ENCODE results near the gene MMD.
"Not testable (repeated sequence)": the region's sequence is repeated elsewhere in the genome, so short reads cannot be mapped to it uniquely, and the experiment has no call there.

MMD gene, protein sequence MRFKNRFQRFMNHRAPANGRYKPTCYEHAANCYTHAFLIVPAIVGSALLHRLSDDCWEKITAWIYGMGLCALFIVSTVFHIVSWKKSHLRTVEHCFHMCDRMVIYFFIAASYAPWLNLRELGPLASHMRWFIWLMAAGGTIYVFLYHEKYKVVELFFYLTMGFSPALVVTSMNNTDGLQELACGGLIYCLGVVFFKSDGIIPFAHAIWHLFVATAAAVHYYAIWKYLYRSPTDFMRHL

DNA sequence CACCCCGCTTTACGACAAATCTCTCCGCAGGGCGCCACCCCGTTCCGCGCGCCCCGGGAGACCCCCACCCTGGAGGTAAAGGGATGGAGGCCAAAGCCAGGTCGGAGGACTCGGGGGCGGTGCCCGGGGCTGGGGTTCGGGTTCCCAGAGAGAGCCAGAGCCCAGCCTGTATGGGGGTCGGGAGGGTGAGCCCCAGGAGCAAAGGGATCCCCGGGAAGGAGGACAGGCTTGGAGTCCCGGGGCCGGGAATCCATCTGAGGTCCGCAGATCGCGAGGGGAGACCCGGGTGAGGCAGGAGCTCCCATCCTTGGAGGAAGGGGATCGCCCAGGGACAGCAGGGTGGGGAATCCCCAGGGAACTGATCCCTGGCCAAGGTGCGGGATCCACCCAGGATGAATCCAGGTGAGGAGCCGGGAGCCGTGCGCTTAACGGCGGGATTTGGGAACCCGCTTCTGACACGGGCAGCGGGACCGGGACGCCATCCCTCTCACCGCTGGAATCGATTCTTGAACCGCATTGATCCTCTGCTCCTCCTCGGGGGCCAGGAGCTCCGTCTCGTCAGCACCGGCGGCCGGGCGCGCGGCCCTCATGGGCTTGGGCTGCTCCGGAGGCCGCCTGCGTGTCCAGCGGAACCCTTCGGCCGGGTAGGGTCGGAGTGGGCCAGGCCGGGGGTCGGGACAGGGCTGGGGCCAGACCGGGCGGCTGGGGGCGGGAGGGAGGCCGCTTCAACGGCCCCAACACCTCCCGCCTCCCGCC lies at the start of gene MMD:
Gene MMD, minus strand, starts transcription at position 657 of the 756 bp plus-strand sequence. Its CDS starts 140 bp downstream, at position 517.
- peak in 1 of 2 experiments; percentile 45 for DNase-seq

- DNase-seq: no peak
These were observed 45.0 kb upstream of the MMD start for GRCh38 chr17:55466671-55467070.

DNA sequence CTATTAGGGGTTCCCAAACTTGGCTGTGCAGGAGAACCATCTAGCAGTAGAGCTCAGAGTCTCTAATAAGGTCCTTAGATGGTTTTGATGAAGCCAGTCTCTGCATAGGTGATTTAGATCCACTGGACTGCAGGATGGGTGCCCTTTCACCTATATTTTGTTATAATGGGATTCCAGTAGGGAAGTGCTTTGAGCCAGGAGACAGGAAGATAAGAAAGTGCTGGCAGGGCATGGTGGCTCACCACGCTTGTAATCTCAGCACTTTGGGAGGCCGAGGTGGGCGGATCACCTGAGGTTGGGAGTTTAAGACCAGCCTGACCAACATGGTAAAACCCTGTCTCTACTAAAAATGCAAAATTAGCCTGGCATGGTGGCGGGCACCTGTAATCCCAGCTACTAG lies 44.1 kb upstream of the MMD start:
- not testable (repeated sequence) for DNase-seq

- DNase-seq: no peak
These were observed 42.0 kb upstream of the MMD start for GRCh38 chr17:55463600-55463999.

DNA sequence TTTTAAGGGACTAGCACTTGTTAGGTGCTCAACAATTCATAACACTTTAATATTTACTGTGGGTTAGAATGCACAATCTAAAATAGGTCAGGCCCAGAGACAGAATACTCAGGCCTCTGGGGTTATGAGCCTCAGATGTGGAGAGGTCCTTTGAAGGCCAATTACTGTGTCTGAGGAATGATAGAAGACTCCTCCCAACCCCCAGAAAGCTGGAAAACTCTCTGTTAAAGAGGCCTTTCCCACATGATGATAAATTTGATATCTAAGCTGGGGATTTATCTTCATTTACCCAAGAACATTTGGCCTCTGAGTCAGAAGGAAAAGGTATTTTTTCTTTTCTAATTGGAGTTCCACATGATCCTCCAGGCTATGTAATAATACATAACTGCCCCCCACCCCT lies 41.1 kb upstream of the MMD start:
- no peak for DNase-seq

DNA sequence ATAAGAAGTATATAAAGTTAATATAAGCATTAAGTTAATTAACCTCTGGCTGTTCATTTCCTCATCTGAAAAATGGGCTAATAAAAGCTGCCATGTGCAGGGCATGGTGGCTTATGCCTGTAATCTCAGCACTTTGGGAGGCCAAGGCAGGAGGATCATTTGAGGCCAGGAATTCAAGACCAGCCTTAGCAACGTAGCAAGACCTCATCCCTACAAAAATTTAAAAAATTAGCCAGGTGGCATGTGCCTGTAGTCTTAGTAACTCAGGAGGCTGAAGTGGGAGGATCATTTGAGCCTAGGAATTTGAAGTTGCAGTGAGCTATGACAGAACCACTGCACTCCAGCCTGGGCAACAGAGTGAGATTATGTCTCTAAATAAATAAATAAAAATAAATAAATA lies 40.6 kb upstream of the MMD start:
- DNase-seq: no peak

DNA sequence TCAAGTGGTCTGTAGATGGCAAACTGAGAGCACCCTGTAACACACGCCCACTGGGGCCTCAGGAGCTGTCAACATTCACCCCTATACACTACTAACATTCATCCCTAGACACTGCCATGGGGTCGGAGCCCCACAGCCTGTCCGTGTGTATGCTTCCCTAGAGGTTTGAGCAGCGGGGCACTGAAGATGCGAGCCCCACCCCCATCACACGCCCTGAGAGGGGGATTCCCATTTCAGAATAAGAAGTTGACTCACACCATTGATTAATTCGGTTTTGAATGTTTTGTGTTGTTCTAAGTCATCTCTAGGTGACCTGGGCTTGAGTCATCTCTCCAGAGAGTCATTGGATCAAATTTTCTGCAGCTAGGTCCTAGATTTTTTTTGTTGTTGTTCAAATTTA lies 37.3 kb upstream of the MMD start:
- peak in 1 of 2 experiments; percentile 6 for DNase-seq

DNA sequence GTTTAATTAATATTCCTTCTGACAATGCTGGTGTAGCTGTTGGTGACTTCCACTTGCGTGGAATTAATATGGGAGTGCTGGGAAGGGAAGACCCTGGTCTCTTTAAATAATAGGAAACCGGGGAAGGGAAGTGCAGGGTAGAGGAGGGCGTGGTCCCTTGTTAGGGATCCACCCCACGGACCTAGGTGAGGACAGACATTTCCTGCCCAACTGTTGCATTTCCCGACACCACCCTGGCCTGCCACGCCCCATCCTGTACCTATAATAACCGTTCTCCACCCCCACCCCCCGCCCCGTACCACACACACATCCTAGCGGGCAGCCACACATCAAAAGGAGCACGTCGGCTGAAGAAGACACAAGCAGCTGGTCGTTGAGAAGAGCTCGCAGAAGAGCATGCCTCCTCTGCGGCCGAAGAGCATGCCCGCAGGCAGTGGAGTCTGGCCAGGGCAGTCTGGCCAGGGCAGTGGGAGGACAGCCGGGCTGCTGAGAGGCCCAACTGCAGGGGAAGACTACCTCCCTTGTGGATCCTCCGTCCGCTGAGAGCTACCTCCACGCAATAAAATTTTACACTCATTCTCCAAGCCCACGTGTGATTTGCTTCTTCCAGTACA lies 36.8 kb upstream of the MMD start:
- DNase-seq: no peak

DNA sequence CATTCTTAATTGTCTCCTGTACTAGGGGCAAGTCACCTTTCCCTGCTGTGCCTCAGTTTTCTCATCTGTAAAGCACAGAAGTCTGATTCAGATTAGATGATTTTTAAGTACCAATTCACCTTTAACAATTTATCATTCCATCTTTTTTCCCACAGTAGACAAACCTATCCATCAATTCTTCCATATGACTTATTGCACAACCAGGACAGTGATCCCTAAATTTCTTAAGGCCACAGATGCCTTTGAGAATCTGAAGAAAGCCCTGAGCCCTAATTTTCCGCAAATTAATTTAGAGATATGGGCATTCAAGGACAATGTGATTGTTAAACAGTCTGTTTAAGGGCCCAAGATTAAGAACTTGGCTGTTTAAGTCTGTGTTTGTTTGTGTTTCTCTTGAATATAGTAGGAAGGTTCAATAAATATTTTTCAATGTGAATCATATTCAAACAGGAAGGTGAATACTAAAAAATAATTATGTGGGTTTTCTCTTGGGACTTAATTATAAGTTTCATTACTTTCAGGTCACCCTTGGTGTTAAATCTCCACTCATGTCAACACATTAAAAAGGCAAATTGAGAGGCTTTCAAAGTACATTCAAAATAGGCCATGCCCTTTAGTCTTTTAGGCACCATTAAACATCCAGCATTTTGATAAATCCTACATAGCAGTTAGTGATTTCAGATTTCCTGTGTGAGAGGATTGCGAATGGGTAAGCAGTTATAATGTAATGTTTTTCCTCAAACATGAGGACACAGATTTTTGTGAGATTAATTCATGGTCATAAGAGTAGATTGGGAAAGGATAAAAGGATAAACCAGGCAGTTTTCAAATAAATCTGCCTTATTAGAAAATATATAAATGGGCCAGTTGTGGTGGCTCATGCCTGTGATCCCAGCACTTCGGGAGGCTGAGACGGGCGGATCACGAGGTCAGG lies 34.9 kb upstream of the MMD start:
- no peak for DNase-seq

GRCh38 chr17:55454906-55455474 lies 33.4 kb upstream of the MMD start:
- no peak for DNase-seq

- no peak for DNase-seq
These were observed 32.4 kb upstream of the MMD start for GRCh38 chr17:55453839-55454557.

- no peak for DNase-seq
These were observed 30.6 kb upstream of the MMD start for GRCh38 chr17:55452139-55452790.

DNA sequence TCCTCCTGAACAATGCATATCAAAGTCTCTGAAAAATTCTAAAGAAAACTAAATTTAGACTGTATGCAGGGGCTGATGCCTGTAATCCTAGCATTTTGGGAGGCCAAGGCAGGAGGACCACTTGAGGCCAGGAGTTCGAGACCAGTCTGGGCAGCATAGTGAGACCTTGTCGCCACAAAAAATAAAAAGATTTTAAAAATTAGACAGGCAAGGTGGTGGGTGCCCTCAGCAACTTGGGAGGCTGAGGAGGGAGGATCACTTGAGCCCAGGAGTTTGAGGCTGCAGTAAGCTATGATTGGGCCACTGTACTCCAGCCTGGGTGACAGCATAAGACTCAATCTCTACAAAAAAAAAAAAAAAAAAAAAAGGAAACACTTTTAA lies 30.1 kb upstream of the MMD start:
- DNase-seq: no peak

DNA sequence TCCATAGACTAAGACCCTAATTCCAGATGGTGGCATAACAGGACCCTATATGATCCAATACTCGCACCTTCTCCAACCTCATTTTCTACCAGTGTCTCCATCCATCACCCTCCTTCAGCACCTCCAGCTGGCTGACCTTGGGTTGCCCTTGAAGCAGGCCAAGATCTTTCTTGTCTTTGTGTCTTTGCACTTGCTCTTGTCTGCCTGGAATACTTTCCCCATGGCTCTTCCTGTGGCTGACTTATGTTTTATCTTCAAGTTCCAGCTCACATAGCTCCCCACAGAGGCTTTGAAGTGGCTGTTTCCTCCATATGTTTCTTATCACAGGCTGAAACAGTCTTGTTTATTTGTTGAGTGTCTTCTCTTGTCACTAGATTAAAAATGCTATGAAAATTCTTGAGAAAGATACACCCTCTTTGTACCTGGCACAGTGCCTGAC lies 29.6 kb upstream of the MMD start:
- no peak for DNase-seq

DNA sequence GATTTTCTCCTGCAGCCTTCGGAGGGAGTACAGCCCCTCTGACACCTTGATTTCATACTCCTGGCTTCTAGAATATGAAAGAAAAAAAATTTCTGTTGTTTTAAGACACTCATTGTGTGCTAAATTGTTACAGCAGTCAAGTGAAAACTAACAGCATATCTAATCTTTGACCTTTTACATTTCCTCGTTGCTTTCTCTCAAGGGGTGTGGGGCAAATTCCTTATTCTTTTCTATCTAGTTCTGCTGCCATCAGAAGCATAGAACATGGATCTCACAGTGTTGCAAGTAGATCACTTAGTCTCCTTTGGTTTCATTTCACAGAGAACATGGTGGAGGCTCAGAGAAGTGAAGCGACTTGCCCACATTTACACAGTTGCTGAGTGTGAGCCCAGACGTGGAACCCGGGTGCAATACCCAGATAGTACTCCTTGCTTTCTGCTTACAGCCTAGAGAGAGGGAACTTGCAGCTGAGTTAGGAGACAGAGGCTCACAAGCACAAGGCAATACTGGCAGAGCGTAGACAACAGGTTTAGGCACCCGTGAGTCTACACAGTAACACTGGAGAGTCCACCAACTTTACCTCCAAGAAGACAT lies 28.7 kb upstream of the MMD start:
- DNase-seq: no peak

- DNase-seq: no peak
These were observed 27.0 kb upstream of the MMD start for GRCh38 chr17:55448681-55449080.

GRCh38 chr17:55446581-55447205 lies 25.1 kb upstream of the MMD start:
- no peak for DNase-seq

DNA sequence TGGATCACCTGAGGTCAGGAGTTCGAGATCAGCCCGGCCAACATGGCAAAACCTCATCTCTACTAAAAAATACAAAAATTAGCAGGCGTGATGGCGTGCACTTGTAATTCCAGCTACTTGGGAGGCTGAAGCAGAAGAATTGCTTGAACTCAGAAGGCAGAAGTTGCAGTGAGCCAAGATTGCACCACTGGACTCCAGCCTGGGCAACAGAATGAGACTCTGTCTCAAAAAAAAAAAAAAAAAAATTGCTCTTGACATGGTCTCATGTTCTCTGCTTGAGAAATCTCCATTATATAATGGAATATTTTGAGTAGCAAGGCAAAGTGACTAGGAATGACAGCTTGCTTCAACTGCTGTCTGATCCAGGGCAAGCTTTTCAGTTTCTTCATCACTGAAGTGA lies 24.4 kb upstream of the MMD start:
- not testable (repeated sequence) for DNase-seq

DNA sequence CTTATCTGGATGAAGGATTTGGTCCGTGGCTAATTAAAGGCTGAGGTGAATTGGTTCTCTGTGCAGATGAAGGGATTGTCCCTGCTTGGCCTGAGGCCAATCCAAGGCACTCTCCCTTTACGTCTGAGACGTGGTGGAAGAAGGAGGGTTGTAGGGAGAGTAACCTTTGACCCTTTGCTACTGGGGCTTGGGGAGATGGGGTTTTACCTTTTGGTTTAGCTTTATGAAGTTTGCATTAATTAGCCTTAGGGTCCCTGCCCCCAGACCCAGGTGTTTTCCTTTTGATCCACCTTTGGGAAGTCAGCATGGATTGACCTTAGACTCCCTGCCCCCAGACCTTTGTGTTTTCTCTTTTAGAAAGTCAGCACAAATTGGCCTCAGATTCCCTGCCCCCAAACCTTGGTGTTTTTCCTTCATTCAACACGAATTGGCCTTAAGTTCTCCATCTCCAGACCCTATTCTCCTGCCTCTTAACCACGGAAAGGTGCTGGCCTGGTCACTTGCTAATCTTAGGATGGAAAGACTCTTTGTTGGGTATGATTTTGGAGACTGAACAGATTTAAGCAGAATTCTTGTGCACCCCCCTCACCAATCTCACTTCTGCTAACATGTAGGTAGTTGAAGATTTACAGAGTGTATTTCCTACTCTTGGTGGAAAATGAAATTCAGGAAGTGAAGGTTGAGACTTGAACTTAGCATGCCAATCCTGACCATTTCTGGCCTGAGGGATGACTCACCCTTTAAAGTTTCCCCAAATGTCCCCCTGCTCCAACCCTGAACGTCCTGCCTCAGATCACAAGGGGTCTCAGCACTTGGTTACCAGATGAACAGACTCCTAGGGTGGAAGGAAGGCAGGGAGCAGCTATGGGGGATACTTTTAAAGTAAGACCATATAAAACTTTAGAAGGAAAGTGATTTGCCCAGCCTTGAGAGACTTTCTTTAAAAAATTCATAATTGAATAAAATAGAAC lies 23.1 kb upstream of the MMD start:
- no peak for DNase-seq

Data from SW 1271 (cell line).